Chondrocyte (in vitro differentiated cells): Measurements from ENCODE around the gene BNIP1. TPM values are rescaled to one million over a fixed set of nuclear protein-coding genes. Genes with fewer than 3 reads are reported as not detected.

Experiments used
- DNase-seq: peaks from one replicate; pipeline ENCODE4 v3.0.0; 2021; ENCODE audit warnings: mixed read lengths, low spot score
- H3K27ac Mint-ChIP-seq: one replicate; pipeline ENCODE4 v1.8.0; 2021; ENCODE audit warnings: mild to moderate bottlenecking, moderate library complexity, mixed read lengths; ENCODE audit not compliant: unreplicated experiment
- H3K27me3 Mint-ChIP-seq: 2 replicates; pipeline ENCODE4 v1.8.0; 2021; ENCODE audit warnings: low read depth, mixed read lengths
- H3K36me3 Mint-ChIP-seq: 2 replicates; pipeline ENCODE4 v1.8.0; 2021; ENCODE audit warnings: low read depth, mixed read lengths
- H3K4me1 Mint-ChIP-seq: 2 replicates; pipeline ENCODE4 v1.8.0; 2021; ENCODE audit warnings: low read depth, mild to moderate bottlenecking, mixed read lengths
- H3K4me3 Mint-ChIP-seq: one replicate; pipeline ENCODE4 v1.8.0; 2021; ENCODE audit warnings: mild to moderate bottlenecking, moderate library complexity, mixed read lengths; ENCODE audit not compliant: unreplicated experiment
- H3K9me3 Mint-ChIP-seq: 2 replicates; pipeline ENCODE4 v1.8.0; 2021; ENCODE audit warnings: low read depth, mixed read lengths
- total RNA-seq: library from RNA; stranded (reverse); gene quantifications from 3 replicates; pipeline ENCODE4 v1.2.1, GENCODE V29; 2021
- TF ChIP-seq, protein P1 (sequence below): fragments of 200-600 bp; sonication (generic); IDR thresholded peaks from 2 replicates; pipeline ENCODE4 v1.5.0; 2021; ENCODE audit warnings: antibody characterized with exemption, mild to moderate bottlenecking, moderate library complexity

BNIP1 gene
- total RNA-seq, 1 donor from 2014 or later, result 9.4 TPM

DNA sequence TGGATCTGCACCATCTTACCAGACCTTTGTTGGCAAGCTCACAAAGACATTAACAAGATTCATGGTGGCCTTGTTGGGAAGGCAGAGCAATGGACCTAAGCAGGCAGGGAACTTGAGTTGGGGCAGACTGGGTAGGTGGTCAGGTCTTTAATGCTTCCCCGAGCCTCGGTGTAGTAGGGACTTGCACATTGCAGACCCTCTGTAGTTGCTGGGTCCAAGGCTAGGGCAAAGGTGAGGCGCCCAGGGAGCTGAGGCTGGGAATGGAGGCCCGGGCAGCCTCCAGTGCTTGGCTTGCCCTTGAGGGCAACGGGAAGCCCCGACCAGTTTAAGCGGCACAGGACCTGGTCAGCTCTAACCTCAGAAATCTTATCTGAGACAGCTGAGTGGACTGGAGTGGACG is 66.5 kb downstream of the BNIP1 start:
- no peak for DNase-seq
- peaks cover 5% of the 10 kb centered on the region for H3K9me3 Mint-ChIP-seq
- H3K4me1 Mint-ChIP-seq, result no peaks in the 10 kb centered on the region
- H3K4me3 Mint-ChIP-seq, result no peak overlapping the region
- TF ChIP-seq, protein P1, sequence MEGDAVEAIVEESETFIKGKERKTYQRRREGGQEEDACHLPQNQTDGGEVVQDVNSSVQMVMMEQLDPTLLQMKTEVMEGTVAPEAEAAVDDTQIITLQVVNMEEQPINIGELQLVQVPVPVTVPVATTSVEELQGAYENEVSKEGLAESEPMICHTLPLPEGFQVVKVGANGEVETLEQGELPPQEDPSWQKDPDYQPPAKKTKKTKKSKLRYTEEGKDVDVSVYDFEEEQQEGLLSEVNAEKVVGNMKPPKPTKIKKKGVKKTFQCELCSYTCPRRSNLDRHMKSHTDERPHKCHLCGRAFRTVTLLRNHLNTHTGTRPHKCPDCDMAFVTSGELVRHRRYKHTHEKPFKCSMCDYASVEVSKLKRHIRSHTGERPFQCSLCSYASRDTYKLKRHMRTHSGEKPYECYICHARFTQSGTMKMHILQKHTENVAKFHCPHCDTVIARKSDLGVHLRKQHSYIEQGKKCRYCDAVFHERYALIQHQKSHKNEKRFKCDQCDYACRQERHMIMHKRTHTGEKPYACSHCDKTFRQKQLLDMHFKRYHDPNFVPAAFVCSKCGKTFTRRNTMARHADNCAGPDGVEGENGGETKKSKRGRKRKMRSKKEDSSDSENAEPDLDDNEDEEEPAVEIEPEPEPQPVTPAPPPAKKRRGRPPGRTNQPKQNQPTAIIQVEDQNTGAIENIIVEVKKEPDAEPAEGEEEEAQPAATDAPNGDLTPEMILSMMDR, result no peak
- peaks cover 2% of the 10 kb centered on the region for H3K36me3 Mint-ChIP-seq
- peaks cover 14% of the 10 kb centered on the region for H3K27me3 Mint-ChIP-seq
- H3K27ac Mint-ChIP-seq, result no peak overlapping the region

DNA sequence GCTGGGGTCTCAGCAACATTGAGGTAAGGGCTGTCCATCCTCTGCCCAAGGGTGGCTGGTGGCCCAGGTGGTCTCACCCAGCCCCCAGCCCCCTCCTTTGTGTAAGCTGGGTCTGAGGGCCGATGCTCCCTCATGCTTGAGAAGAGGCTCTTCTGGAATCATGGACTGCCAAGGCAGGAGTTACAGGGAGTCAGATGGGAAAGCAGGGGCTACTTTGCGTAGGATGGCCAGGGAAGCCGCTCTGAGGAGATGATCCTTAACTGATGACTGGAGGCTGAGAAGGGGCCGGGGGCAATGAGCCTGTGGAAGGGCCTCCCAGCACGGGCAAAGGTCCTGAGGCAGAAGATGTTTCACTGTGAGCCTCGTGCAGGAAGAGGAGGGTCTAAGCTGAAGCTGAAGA is 67.0 kb downstream of the BNIP1 start:
- H3K4me1 Mint-ChIP-seq, result no peaks in the 10 kb centered on the region
- no peak for DNase-seq
- H3K27me3 Mint-ChIP-seq, result peaks cover 16% of the 10 kb centered on the region
- TF ChIP-seq, protein P1, result no peak
- peaks cover 2% of the 10 kb centered on the region for H3K36me3 Mint-ChIP-seq
- H3K9me3 Mint-ChIP-seq, result peaks cover 5% of the 10 kb centered on the region
- no peak overlapping the region for H3K27ac Mint-ChIP-seq
- H3K4me3 Mint-ChIP-seq, result no peak overlapping the region

DNA sequence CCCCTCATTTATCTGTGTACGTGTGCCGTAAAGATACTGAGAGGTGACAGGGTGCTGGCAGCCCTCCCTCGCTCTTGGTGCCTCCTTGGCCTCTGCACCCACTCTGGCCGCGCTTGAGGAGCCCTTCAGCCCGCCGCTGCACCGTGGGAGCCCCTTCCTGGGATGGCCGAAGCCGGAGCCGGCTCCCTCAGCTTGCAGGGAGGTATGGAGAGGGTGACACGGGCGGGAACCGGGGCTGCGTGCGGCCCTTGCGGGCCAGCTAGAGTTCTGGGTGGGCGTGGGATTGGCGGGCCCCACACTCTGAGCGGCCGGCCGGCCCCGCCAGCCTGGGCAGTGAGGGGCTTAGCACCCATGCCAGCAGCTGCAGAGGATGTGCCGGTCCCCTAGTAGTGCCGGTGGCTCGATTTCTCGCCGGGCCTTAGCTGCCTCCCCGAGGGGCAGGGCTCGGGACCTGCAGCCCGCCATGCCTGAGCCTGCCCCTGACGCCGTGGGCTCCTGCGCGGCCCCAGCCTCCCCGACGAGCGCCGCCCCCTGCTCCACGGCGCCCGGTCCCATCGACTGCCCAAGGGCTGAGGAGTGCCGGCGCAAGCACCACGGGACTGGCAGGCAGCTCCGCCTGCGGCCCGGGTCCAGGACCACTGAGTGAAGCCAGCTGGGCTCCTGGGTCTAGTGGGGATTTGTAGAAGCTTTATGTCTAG is 69.1 kb downstream of the BNIP1 start:
- Mint-ChIP-seq H3K4me1 (no peaks in the 10 kb centered on the region), H3K27ac (no peak overlapping the region), H3K9me3 (peaks cover 5% of the 10 kb centered on the region), H3K4me3 (no peak overlapping the region), H3K36me3 (no peaks in the 10 kb centered on the region), H3K27me3 (peaks cover 14% of the 10 kb centered on the region)
- TF ChIP-seq, protein P1, result no peak
- no peak for DNase-seq

Other genes with a start within 250 kb of the BNIP1 start
- gene RPL26L1, start 185.1 kb upstream of the BNIP1 start, total RNA-seq, result 40.2 to 43.6 TPM (median 43.5 TPM) in 3 replicates
- gene ATP6V0E1, start 160.8 kb upstream of the BNIP1 start, total RNA-seq, result 257 to 277 TPM (median 272 TPM) in 3 replicates
- gene CREBRF, start 88.2 kb upstream of the BNIP1 start, total RNA-seq, result 13.2 to 14.9 TPM (median 14.7 TPM) in 3 replicates
- 14.8 to 23.7 TPM (median 15.4 TPM) in 3 replicates for gene NKX2-5, start 90.7 kb downstream of the BNIP1 start, total RNA-seq
- gene STC2, start 183.9 kb downstream of the BNIP1 start, total RNA-seq, result 321 to 1,121 TPM (median 1,110 TPM) in 3 replicates